Activated CD8-positive, alpha-beta memory T cell treated with anti-CD3 and anti-CD28 coated beads, Interleukin-2, amount 50 U/mL, for 24 hours (primary cell): ENCODE results near the gene NTN4.
"Not testable (repeated sequence)": the region's sequence is repeated elsewhere in the genome, so short reads cannot be mapped to it uniquely, and the experiment has no call there.

Experiments
- DNase-seq: peaks from one replicate; pipeline ENCODE4 v3.0.0-alpha.2; 2020; ENCODE audit errors: extremely low read depth

NTN4 gene

DNA sequence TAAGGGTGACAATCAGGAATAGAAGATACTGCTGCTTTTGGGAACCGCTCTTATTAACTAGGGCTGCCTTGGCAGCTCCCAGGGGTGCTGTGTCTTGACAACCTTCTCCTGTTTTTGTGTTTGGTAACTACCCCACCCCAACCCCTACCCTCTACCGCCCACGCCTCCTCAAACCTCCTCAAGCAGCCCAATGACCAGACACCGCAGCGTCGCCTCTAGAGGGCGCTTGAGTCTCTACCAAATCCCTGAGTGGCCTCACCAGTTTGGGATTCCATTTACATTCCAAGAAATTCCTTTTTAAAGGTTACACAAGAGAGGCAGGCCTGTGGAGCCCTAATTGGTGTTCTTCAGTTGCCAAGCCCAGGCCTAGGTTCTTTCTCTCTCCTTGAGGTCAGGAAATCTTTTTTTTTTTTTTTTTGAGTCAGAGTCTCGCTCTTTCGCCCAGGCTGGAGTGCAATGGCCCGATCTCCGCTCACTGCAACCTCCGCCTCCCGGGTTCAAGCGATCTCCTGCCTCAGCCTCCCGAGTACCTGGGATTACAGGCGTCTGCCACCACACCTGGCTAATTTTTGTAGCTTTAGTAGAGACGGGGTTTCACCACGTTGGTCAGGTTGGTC is 166.9 kb downstream of the NTN4 start:
- DNase-seq = no peak

- no peak for DNase-seq
Measured at GRCh38 chr12:95622879-95623278, 167.7 kb downstream of the NTN4 start.

GRCh38 chr12:95621725-95622124 is 168.8 kb downstream of the NTN4 start:
- no peak for DNase-seq

GRCh38 chr12:95620171-95620570 is 170.4 kb downstream of the NTN4 start:
- DNase-seq = no peak

DNA sequence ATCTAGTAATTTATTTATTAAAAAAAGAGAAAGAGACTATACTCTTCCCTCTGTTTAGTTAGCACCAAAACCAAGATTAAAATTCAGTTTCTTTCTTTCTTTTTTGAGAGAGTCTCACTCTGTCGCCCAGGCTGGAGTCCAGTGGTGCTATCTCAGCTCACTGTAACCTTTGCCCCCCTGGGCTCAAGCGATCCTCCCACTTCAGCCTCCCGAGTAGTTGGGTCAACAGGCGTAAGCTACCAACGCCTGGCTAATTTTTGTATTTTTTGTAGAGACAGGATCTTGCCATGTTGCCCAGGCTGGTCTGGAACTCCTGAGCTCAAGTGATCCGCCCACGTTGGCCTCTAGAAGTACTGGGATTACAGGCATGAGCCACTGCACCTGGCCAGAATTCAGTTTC is 174.1 kb downstream of the NTN4 start:
- DNase-seq = not testable (repeated sequence)

GRCh38 chr12:95615749-95616148 is 174.8 kb downstream of the NTN4 start:
- no peak for DNase-seq

DNA sequence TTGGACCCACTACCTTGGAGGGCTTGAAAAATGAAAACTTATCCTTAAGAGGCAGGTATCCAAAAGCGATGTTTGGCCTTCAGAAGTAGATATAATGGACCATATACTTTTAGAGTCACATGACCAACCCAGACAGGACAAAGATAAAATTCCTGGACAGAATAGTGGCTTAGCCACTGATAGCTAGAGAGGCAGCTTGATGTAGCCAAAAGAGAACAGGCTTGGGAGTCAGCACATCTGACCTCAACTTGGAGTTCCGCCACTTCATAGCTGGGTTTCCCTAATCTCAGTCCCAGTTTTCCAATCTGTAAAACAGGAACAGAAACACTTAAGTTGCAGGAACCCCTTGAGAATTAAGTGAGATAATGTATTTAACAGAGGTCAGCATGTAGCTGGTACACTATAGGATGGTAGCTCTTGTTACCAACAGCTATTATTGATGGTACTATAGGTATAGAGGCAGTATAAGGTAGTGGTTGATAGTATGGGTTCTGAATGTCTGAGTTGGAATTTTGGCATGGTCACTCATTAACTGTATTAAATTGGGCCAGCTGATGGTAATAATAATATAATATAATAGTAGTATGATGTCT is 176.1 kb downstream of the NTN4 start:
- DNase-seq = no peak

GRCh38 chr12:95613021-95613420 is 177.5 kb downstream of the NTN4 start:
- DNase-seq = no peak

DNA sequence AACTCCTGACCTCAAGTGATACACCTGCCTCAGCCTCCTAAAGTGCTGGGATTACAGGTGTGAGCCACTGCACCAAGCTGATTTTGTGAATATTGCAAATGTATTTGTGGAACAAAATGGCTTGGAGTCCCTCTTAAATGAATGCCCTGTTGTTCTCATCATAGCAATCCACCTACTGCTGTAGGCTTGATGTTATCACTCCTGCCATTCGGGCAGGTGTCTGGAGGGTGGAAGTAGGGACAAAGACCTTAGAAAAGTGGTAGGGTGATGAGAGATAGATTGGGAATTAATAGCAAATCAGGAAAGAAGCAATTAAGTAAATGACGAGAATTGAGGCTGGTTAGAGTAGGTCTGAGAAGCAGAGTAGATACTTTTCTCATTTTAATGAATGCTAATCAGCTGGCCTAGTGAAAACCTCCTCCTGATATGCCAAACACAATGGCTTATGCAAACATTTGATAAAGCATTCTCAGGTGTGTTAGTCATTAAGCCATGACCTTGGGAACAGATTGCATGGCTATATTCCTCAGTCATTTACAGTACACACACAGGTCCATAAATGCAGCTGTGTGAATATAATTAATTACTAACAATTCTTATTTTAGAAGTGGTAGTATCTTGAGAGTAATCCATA is 178.8 kb downstream of the NTN4 start:
- DNase-seq = no peak

DNA sequence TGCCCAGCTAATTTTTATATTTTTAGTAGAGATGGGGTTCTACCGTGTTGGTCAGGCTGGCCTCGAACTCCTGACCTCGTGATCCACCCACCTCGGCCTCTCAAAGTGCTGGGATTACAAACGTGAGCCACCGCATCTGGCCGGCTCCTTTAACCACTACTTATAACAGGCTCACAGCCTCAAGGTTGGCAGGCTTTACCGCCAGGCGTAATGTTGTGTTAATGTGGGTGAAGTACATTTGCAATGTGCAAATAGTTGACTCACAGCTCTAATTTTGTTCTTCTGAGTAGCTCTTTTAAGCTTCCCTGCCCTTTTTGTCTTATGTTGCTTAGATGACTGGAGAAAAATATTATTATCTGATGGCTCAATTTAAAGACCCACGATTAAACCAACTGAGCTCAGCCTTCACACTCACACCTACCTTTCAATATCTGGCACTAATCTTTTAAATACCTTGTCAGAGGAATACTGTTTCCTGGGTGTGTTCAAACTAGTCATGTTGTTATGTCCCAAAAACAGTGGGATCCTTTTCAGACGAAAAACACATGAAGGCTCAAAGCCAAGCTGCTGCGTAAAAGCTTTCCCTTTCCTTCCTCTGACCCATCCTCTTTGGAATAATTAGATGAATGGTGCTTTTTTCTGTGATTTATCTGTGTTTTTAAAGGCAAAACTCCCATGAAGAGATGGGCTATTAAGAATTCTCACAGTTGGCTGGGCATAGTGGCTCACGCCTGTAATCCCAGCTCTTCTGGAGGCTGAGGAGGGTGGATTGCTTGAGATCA is 182.1 kb downstream of the NTN4 start:
- DNase-seq = no peak
